ENCODE data around the gene SLC38A6.

The SLC38A6 gene

DNA sequence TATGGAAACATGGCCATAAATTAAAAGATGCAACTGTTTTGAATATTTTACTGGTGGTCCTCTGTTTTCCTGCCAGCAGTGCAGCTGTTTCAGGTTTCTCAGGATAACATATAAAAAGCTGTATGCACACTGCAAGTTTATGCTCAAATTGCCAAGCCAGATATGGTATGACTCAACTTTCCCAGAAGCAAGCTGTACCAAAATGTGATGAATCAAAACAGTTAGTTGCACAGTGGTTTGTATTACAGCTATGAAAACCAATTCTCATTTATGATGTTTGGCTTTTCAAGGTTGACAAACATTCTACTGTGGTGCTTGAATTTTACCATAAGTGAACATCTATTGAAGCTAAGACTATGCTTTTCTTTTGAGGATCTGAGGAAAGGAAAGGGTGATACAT is 15.6 kb upstream of the SLC38A6 start:
- TF ChIP-seq, protein P1, sequence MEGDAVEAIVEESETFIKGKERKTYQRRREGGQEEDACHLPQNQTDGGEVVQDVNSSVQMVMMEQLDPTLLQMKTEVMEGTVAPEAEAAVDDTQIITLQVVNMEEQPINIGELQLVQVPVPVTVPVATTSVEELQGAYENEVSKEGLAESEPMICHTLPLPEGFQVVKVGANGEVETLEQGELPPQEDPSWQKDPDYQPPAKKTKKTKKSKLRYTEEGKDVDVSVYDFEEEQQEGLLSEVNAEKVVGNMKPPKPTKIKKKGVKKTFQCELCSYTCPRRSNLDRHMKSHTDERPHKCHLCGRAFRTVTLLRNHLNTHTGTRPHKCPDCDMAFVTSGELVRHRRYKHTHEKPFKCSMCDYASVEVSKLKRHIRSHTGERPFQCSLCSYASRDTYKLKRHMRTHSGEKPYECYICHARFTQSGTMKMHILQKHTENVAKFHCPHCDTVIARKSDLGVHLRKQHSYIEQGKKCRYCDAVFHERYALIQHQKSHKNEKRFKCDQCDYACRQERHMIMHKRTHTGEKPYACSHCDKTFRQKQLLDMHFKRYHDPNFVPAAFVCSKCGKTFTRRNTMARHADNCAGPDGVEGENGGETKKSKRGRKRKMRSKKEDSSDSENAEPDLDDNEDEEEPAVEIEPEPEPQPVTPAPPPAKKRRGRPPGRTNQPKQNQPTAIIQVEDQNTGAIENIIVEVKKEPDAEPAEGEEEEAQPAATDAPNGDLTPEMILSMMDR (IDR thresholded peaks at IDR 0.05; ENCODE audit: low read depth, low read length, missing control alignments) = no peak
- no peak for DNase-seq (ENCODE audit: low read depth)

DNA sequence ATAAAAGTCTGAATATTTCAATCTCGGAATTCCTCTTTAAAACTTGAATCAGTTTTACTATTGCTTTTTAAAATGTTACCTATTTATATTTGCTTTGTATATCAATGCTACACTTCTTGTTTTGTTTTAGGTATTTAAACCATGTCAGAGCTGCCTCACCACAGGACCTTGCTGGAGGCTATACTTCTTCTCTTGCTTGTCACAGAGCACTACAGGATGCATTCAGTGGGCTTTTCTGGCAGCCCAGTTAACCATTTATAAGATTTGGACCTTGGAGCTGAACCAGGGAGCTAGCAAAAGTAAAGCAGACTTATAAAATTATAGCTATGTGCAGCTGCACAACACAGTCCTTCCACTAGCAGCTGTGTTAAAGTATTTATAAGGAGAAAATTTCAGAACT is 12.9 kb upstream of the SLC38A6 start:
- TF ChIP-seq, protein P1 (IDR thresholded peaks at IDR 0.05; ENCODE audit: low read depth, low read length, missing control alignments) = no peak
- H3K4me3 ChIP-seq (ENCODE audit: low read depth, low read length) = no peak overlapping the region
- DNase-seq (ENCODE audit: low read depth) = no peak

More for the DNA sequence above, 15.6 kb upstream of the SLC38A6 start:
- no peak overlapping the region for H3K4me3 ChIP-seq (ENCODE audit: low read depth, low read length)

DNA sequence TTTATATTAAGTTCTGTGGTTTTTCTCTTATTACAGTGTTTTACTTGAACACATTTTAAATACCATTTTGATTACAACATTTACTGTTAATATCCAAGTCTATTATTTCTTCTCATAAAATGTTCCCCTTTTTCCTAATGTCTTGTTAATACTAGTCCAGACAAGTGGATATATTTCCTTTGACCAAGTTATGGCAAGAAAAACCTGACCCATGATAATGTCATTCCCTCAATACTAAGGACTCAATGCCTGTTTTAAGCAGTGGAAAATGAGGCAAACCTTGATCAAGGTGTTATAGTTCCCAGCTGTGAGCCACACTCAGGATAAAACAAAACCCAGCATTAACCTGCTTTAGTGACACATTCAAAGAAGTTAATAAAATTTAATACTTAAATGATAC is 12.4 kb upstream of the SLC38A6 start:
- no peak for DNase-seq (ENCODE audit: low read depth)
- no peak overlapping the region for H3K4me3 ChIP-seq (ENCODE audit: low read depth, low read length)
- TF ChIP-seq, protein P1 (IDR thresholded peaks at IDR 0.05; ENCODE audit: low read depth, low read length, missing control alignments) = no peak

DNA sequence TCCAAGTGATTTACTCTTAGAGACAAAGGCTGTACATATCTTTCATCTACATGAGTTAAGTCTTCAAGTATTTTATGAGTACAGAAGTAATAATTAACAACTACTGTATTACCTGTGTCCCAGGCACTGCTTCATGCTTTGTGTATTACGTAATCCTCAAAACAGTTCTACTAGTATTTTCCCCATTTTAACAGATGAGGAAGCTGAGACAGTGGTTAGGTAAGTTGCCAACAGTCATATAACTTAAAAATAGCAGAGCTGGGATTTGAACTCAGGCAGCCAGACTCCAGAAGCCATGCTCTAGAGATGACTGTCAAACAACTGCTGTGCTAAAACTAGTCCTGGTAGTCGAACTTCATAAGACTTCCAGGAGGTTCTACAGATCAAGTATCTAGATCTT is 10.9 kb upstream of the SLC38A6 start:
- TF ChIP-seq, protein P1 (IDR thresholded peaks at IDR 0.05; ENCODE audit: low read depth, low read length, missing control alignments) = no peak
- H3K4me3 ChIP-seq (ENCODE audit: low read depth, low read length) = no peak overlapping the region
- DNase-seq (ENCODE audit: low read depth) = no peak

DNA sequence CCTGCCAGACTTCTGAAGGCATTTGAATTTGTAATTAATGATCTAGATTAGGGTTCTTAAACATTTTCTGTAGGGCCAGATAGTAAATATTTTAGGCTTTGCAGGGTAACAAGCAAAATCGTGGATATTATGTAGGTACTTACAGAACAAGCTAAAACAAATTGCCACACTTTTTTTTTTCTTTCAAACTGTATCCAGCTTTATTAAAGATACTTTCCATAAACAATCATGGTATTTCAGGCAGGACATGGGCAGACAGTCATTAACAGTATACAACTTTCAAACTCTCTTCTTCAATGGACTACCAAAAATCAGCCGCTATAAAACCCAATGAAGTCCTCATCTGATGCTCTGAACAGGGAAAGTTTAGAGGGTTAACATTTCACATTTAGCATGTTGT is 9.8 kb upstream of the SLC38A6 start:
- no peak for DNase-seq (ENCODE audit: low read depth)
- no peak overlapping the region for H3K4me3 ChIP-seq (ENCODE audit: low read depth, low read length)
- TF ChIP-seq, protein P1 (IDR thresholded peaks at IDR 0.05; ENCODE audit: low read depth, low read length, missing control alignments) = no peak

DNA sequence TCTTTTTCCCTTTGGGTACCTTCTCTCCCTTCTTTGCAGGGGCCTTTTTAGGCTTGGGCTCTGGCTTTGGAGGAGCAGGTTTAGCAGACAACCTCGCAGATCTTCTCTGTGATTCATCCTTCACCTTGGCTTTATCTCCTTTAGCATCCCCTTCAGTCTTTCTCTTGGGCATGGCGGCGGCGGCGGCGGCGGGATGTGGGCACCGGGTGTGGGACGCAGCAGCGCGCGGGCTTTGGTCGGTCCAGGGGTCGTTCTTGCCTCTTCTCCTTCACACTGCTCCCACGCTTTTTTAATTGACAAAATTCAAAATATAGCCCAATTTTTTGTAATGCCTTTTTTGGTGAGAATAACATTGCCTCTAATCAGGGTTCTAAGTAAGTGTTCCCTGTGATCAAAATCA is 8.8 kb upstream of the SLC38A6 start:
- TF ChIP-seq, protein P1 (IDR thresholded peaks at IDR 0.05; ENCODE audit: low read depth, low read length, missing control alignments) = no peak
- no peak for DNase-seq (ENCODE audit: low read depth)

DNA sequence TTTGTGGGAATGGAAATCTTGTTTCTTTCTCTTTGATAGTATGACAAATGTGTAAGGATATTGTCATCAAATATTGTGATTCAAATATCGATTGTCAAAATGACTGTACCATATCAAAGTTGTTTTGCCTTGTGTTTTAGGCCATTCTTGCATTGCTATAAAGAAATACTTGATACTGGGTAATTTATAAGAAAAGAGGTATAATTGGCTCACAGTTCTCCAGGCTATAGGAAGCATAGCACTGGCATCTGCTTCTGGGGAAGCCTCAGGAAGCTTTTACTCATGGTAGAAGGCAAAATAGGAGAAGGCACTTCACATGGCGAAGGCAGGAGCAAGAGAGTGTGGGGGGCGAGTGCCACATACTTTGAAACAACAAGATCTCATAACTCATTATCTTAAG is 8.0 kb upstream of the SLC38A6 start:
- TF ChIP-seq, protein P1 (IDR thresholded peaks at IDR 0.05; ENCODE audit: low read depth, low read length, missing control alignments) = no peak
- DNase-seq (ENCODE audit: low read depth) = no peak
- no peak overlapping the region for H3K4me3 ChIP-seq (ENCODE audit: low read depth, low read length)

More for the DNA sequence above, 8.8 kb upstream of the SLC38A6 start:
- H3K4me3 ChIP-seq (ENCODE audit: low read depth, low read length) = no peak overlapping the region
